ENCODE data around the gene HERC4. TPM values are rescaled to one million over a fixed set of nuclear protein-coding genes. Genes with fewer than 3 reads are reported as not detected.

Gene HERC4
- total RNA-seq, 1 experiment from 2014 or later: 57.4 TPM

GRCh38 chr10:67917679-67918078 lies 157.4 kb downstream of the HERC4 start:
- no peak for DNase-seq
- H3F3A ChIP-seq (ENCODE audit: low read length, unreplicated experiment): peaks cover 9% of the 10 kb centered on the region
- peaks cover 44% of the 10 kb centered on the region for H3K36me3 ChIP-seq (ENCODE audit: low read depth, low read length)
- intact Hi-C loops (cut with micrococcal nuclease): loop anchor here (5.0 kb wide), 1 partner anchor 60 kb away; no protein-coding TSS in a partner anchor
- H3K9ac ChIP-seq (ENCODE audit: low read length): no peak overlapping the region
- H2AFZ ChIP-seq (ENCODE audit: low read length): no peak overlapping the region
- TSS peak; percentile 5 for BruUV-seq (replicated peaks)
- no peaks in the 10 kb centered on the region for H3K79me2 ChIP-seq (ENCODE audit: low read length)
- TF ChIP-seq EZH2 (IDR thresholded peaks at IDR 0.05; ENCODE audit: low read length, unreplicated experiment) (no peak), CTCF (conservative IDR thresholded peaks at IDR 0.05; ENCODE audit: low read depth, low read length) (no peak), EZH2phosphoT487 (IDR thresholded peaks at IDR 0.05; ENCODE audit: borderline replicate concordance, low read length) (no peak)
- no peak overlapping the region for H3K4me3 ChIP-seq (ENCODE audit: low read length)
- ChIA-PET CTCF (no interaction called here), POLR2A (ENCODE audit: unreplicated experiment) (interaction anchor here (0.7 kb wide), 1 partner anchor 28 kb away, joined by 3 read pairs; no protein-coding TSS in a partner anchor)
- 0 out of 2 replicates have a peak, but pooled peaks cover 3% of the 10 kb centered on the region for H4K20me1 ChIP-seq (ENCODE audit: low read length)
- H3K27me3 ChIP-seq (ENCODE audit: low read length): no peaks in the 10 kb centered on the region
- no peak for ATAC-seq
- no peaks in the 10 kb centered on the region for H3K9me2 ChIP-seq (replicated peaks; ENCODE audit: low read length)
- H3K4me2 ChIP-seq (ENCODE audit: low read length): no peak overlapping the region
- 0 out of 2 replicates have a peak, but pooled peaks cover 4% of the 10 kb centered on the region for H3K4me1 ChIP-seq (ENCODE audit: insufficient read depth, low read length)
- no peak overlapping the region for H3K27ac ChIP-seq (ENCODE audit: low read length)
- no peaks in the 10 kb centered on the region for H3K9me3 ChIP-seq (ENCODE audit: low read length)

GRCh38 chr10:67917169-67917568 lies 157.9 kb downstream of the HERC4 start:
- ChIA-PET CTCF (no interaction called here), POLR2A (ENCODE audit: unreplicated experiment) (interaction anchor here (0.7 kb wide), 1 partner anchor 28 kb away, joined by 3 read pairs; no protein-coding TSS in a partner anchor)
- H3K4me3 ChIP-seq (ENCODE audit: low read length): no peak overlapping the region
- no peaks in the 10 kb centered on the region for H3K9me2 ChIP-seq (replicated peaks; ENCODE audit: low read length)
- H4K20me1 ChIP-seq (ENCODE audit: low read length): 0 out of 2 replicates have a peak, but pooled peaks cover 3% of the 10 kb centered on the region
- no peak for TF ChIP-seq CTCF (conservative IDR thresholded peaks at IDR 0.05; ENCODE audit: low read depth, low read length)
- TF ChIP-seq EZH2 (IDR thresholded peaks at IDR 0.05; ENCODE audit: low read length, unreplicated experiment): no peak
- TF ChIP-seq EZH2phosphoT487 (IDR thresholded peaks at IDR 0.05; ENCODE audit: borderline replicate concordance, low read length): no peak
- DNase-seq (no peak), ATAC-seq (peak; percentile 31)
- H3K4me1 ChIP-seq (ENCODE audit: insufficient read depth, low read length): 0 out of 2 replicates have a peak, but pooled peaks cover 4% of the 10 kb centered on the region
- no peaks in the 10 kb centered on the region for H3K79me2 ChIP-seq (ENCODE audit: low read length)
- no peak overlapping the region for H3K9ac ChIP-seq (ENCODE audit: low read length)
- H3K27ac ChIP-seq (ENCODE audit: low read length): no peak overlapping the region
- H2AFZ ChIP-seq (ENCODE audit: low read length): no peak overlapping the region
- H3K36me3 ChIP-seq (ENCODE audit: low read depth, low read length): peaks cover 45% of the 10 kb centered on the region
- intact Hi-C loops (cut with micrococcal nuclease): loop anchor here (5.0 kb wide), 1 partner anchor 60 kb away; no protein-coding TSS in a partner anchor
- no peak overlapping the region for H3K4me2 ChIP-seq (ENCODE audit: low read length)
- BruUV-seq (replicated peaks): no TSS peak
- no peaks in the 10 kb centered on the region for H3K9me3 ChIP-seq (ENCODE audit: low read length)
- peaks cover 9% of the 10 kb centered on the region for H3F3A ChIP-seq (ENCODE audit: low read length, unreplicated experiment)
- no peaks in the 10 kb centered on the region for H3K27me3 ChIP-seq (ENCODE audit: low read length)

GRCh38 chr10:67914777-67915340 lies 160.2 kb downstream of the HERC4 start:
- H3K79me2 ChIP-seq (ENCODE audit: low read length): no peaks in the 10 kb centered on the region
- H3K4me3 ChIP-seq (ENCODE audit: low read length): no peak overlapping the region
- ChIA-PET CTCF (no interaction called here), POLR2A (ENCODE audit: unreplicated experiment) (no interaction called here)
- no peaks in the 10 kb centered on the region for H3K27me3 ChIP-seq (ENCODE audit: low read length)
- no peak overlapping the region for H2AFZ ChIP-seq (ENCODE audit: low read length)
- H3K9me3 ChIP-seq (ENCODE audit: low read length): no peaks in the 10 kb centered on the region
- DNase-seq (no peak), ATAC-seq (no peak)
- no peak overlapping the region for H3K27ac ChIP-seq (ENCODE audit: low read length)
- H3K4me2 ChIP-seq (ENCODE audit: low read length): no peak overlapping the region
- H3K4me1 ChIP-seq (ENCODE audit: insufficient read depth, low read length): 0 out of 2 replicates have a peak, but pooled peaks cover 4% of the 10 kb centered on the region
- H3K9me2 ChIP-seq (replicated peaks; ENCODE audit: low read length): no peaks in the 10 kb centered on the region
- peaks cover 57% of the 10 kb centered on the region for H3K36me3 ChIP-seq (ENCODE audit: low read depth, low read length)
- no peak overlapping the region for H3K9ac ChIP-seq (ENCODE audit: low read length)
- peaks cover 9% of the 10 kb centered on the region for H3F3A ChIP-seq (ENCODE audit: low read length, unreplicated experiment)
- BruUV-seq (replicated peaks): no TSS peak
- intact Hi-C loops (cut with micrococcal nuclease): loop anchor here (5.0 kb wide), 1 partner anchor 58 kb away; no protein-coding TSS in a partner anchor
- no peak for TF ChIP-seq EZH2phosphoT487 (IDR thresholded peaks at IDR 0.05; ENCODE audit: borderline replicate concordance, low read length)
- no peak for TF ChIP-seq CTCF (conservative IDR thresholded peaks at IDR 0.05; ENCODE audit: low read depth, low read length)
- TF ChIP-seq EZH2 (IDR thresholded peaks at IDR 0.05; ENCODE audit: low read length, unreplicated experiment): no peak
- H4K20me1 ChIP-seq (ENCODE audit: low read length): 0 out of 2 replicates have a peak, but pooled peaks cover 3% of the 10 kb centered on the region

Data from PC-3 (cell line).